HG03571 (cell line): ENCODE data around the gene ERCC2.
"Not testable (repeated sequence)": the region's sequence is repeated elsewhere in the genome, so short reads cannot be mapped to it uniquely, and the experiment has no call there.

Experiments
- ATAC-seq: cut with Tn5 transposase; IDR thresholded peaks from one replicate; pipeline ENCODE4 v1.9.1; 2021; ENCODE audit not compliant: unreplicated experiment

The ERCC2 gene

DNA sequence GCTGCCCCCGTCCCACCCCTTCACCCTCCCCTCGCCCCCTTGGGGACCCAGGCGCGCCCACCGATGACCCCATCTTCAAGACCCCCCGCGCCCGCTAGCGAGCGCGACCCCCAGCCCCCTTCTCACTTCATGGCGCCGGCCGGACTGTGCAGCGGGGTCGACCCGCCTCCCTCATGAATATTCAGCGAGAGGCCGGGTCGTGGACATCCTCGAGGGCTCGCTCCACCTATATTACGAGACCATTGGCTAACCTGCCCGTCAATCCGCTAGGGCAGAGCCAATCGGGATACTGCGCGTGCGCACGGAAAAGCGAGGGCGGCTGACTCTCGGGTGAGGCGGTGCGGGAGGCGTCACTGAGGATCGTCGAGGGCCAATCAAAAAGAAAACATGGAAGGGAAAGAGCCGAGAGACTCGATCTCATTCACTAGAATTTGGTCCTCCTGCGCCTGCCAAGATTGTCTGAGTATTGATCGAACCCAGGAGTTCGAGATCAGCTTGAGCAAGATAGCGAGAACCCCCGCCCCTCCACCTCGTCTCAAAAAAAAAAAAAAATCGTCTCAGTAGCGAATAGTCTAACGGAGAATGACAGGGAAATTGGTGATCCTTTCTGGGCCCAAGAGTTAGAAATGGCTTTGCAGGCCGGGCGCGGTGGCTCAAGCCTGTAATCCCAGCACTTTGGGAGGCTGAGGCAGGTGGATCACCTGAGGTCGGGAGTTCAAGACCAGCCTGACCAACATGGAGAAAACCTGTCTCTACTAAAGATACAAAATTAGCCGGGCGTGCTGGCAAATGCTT lies at the start of gene ERCC2:
TSS of gene ERCC2 (minus strand) at position 164 of the 795 bp plus-strand sequence. CDS start at position 131, 33 bp downstream.
- ATAC-seq: peak; percentile 88

DNA sequence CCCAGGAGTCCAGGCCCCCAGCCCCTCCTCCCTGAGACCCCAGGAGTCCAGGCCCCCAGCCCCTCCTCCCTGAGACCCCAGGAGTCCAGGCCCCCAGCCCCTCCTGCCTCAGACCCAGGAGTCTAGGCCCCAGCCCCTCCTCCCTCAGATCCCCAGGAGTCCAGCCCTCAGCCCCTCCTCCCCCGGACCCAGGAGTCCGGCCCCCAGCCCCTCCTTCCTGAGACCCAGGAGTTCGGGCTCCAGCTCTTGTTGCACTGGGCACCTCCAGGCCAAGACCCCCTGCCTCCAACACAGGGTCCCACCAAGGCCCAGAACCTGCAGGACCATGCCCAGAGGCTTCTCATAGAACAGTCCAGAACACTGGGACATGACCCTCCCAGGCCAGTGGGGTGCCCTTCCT lies 49.5 kb upstream of the ERCC2 start:
- no peak for ATAC-seq

DNA sequence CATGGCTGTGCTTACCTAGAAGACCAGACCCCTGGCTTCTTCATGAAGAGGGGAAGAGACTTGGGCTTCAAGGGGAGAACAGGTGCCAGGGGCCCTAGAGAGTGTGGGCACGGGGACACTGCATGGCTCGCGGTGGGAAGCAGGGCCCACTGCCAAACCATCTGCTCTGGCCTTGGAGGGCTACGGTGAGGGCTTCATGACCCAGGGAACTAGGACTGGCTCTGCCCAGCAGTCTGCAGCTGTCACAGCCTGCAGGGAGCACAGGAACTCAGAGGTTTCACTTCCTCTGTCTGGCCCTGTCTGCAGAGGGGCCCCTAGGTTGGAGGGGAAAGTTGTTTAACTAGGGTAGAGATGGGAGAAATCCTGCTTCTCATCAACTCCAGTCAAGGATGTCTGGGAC lies 49.0 kb upstream of the ERCC2 start:
- peak; percentile 38 for ATAC-seq

DNA sequence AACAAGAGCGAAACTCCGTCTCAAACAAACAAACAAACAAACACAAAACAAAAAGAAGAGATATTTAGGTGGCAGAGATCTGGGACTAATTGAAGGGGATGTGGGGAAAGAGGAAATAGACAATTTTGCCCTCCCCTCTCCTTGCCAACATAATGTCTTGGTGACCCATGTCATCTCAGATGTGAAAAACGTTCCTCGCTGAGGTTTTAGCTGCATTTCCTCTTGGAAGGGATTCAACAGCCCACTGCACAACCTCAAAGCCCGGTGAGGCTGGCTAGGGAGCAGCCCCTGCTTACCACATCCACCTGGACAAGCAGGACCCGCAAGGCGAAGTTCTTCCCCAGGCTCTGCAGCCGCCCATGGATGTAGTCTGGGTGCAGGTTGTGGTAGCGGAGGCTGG lies 48.4 kb upstream of the ERCC2 start:
- ATAC-seq: no peak

DNA sequence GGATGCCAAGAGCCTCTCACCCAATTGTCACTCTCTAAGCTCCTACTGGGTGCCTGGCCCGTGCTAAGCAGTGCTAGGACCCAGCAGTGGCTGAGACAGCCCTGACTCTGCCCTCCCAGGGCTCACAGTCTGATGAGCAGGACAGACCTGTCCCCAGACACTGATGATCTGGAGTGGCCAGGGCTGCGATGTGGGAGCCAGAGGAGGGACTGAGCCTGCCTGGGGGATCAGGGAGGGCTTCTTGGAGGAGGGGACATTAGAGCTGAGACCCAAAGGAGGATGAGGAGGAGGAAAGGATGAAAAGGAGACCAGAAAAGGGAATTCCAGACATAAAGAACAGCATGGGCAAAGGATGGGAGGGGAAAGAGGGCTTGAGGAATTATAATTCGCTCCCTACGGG lies 46.8 kb upstream of the ERCC2 start:
- no peak for ATAC-seq

DNA sequence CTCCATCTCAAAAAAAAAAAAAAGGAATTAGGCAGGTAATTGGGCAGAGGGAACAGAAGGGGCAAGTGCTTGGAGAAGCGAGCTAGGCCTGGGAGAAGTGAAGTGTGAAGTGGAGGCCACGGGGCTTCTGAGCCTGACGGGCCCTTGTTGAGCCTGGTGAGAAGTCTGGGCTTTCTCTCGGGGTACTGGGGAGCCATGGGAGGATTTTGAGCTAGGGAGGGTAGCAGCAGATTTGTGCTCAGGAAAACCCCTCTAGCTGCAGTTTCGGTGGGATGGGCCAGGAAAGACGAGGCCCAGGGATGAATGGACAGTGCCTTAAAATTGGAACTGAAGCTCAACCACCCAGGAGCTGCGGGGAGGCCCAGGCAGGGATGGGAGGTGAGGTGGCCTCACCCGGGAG lies 44.1 kb upstream of the ERCC2 start:
- no peak for ATAC-seq

DNA sequence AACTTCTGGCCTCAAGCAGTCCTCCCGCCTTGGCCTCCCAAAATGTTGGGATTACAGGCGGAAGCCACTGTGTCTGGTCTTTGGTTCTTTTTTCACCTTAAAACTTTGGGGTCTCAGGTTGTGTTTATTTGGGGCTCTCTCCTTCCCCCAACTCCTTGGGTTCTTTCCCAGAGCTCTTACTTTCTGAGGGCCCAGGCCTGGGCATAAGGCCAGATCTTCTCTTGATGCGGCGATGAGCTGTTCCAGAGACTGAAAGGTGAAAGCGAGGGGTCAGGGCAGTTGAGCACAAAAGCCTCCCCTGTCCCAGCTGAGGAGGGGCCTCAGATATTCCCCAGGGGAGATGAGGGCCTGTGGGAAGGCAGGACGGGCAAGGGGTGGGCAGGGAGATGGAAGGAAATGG lies 43.1 kb upstream of the ERCC2 start:
- no peak for ATAC-seq

DNA sequence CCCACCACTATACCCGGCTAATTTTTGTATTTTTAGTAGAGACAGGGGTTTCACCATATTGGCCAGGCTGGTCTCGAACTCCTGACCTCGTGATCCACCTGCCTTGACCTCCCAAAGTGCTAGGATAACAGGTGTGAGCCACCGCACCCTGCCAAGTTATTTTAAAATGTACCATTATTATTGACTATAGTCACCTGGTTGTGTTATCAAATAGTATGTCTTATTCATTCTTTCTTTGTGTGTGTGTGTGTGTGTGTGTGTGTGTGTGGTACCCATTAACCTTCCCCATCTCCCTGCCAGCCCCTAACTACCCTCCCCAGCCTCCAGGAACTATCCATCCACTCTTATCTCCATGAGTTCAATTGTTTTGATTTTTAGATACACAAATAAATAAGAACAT lies 40.0 kb upstream of the ERCC2 start:
- ATAC-seq: not testable (repeated sequence)

DNA sequence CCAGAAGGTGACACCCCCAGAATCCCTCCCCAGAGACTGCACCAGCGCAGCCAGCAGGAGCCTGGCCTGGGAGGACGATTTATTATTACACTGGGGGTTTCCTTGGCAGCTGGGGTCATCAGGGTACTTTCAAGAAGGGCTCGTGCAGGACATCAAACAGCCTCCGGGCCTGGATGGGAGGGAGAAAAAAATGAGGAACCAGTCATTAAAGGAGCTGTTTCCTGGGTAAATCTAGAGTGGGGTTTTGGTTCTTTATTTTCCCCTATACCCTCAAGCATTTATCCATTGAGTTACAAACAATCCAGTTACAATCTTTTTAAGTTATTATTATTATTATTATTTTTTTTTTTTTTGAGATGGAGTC lies 39.2 kb upstream of the ERCC2 start:
- no peak for ATAC-seq

DNA sequence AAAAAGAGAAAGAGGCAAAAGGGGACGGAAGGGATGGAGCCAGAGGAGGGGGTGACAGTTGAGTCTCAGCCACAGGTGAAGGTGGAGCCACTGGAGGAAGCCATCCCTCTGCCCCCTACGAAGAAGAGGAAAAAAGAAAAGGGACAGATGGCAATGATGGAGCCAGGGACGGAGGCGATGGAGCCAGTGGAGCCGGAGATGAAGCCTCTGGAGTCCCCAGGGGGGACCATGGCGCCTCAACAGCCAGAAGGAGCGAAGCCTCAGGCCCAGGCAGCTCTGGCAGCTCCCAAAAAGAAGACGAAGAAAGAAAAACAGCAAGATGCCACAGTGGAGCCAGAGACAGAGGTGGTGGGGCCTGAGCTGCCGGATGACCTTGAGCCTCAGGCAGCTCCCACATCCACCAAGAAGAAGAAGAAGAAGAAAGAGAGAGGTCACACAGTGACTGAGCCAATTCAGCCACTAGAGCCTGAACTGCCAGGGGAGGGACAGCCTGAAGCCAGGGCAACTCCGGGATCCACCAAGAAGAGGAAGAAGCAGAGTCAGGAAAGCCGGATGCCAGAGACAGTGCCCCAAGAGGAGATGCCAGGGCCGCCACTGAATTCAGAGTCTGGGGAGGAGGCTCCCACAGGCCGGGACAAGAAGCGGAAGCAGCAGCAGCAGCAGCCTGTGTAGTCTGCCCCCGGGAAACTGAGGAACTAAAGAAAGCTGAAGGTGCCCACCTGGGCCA lies 38.6 kb upstream of the ERCC2 start:
- ATAC-seq: no peak

DNA sequence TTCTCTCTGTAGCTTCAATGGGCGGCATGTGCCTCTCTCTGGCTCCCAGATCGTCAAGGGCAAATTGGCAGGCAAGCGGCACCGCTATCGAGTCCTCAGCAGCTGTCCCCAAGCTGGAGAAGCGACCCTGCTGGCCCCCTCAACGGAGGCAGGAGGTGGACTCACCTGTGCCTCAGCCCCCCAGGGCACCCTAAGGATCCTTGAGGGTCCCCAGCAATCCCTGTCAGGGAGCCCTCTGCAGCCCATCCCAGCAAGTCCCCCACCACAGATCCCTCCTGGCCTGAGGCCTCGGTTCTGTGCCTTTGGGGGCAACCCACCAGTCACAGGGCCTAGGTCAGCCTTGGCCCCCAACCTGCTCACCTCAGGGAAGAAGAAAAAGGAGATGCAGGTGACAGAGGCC lies 37.7 kb upstream of the ERCC2 start:
- ATAC-seq: no peak

DNA sequence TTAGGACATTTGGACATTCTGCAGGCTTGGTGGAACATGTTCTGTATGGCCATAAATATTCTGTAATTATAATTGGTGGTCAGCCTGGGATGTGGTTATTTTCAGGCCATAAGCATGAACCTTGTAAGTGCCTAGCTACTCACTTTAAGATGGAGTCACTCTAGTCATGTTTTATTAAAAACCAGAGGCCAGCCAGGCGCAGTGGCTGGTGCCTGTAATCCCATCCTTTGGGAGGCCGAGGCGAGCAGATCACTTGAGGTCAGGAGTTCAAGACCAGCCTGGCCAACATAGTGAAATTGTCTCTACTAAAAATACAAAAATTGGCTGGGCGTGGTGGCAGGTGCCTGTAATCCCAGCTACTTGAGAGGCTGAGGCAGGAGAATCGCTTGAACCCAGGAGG lies 37.2 kb upstream of the ERCC2 start:
- not testable (repeated sequence) for ATAC-seq

DNA sequence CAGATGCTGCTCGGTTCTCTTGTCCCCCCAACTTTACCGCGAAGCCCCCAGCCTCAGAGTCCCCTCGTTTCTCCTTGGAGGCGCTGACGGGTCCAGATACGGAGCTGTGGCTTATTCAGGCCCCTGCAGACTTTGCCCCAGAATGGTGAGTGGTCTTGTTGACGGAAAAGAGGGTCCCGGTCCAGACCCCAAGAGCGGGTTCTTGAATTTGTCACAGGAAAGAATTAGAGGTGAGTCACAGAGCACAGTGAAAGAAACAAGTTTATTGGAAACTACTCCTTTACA lies 36.7 kb upstream of the ERCC2 start:
- ATAC-seq: no peak

DNA sequence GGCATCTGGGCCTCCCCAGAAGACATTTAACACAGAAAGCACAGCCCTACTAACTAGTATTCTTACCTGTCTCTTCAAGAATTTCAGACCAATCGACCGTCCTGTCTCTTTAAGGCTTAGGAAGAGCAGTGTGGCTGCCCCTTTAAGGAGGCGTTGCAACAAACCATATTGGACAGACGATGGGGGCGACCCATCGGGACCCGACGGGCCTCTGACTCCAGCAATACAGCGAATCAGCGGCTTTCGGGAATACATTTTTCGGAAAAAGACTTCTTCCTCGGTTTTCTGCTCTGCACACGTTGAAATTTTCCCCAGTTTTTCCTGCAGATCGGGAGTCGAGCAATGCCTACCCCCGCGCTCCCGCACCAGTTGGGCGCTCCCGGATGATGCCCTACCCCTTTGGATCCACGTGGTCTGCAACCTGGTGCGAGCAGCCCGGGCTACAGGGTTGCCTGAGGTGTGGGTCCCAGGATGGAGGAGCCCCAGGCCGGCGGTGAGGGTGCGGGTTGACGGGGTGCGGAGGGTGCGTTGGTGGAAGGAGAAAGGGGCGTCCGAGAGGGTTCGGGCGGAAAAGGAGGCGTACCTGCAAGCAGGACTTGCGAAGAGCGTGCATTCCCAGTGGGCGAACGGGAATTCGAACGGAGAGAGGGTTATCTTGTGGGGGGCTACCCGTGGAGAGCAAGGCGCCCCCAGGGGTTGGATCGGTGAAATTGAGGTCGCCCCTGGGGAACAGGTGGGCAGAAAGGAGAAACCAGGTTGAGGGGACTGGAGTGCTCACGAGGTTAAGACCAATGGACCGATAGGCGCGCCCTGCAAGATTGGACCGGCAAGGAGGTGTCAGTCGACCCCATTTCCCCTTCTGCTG lies 36.1 kb upstream of the ERCC2 start, which contains the start of gene POLR1G:
TSS of gene POLR1G (plus strand) at position 419 of the 865 bp plus-strand sequence. CDS start at position 472, 53 bp downstream.
- ATAC-seq: peak; percentile 64

DNA sequence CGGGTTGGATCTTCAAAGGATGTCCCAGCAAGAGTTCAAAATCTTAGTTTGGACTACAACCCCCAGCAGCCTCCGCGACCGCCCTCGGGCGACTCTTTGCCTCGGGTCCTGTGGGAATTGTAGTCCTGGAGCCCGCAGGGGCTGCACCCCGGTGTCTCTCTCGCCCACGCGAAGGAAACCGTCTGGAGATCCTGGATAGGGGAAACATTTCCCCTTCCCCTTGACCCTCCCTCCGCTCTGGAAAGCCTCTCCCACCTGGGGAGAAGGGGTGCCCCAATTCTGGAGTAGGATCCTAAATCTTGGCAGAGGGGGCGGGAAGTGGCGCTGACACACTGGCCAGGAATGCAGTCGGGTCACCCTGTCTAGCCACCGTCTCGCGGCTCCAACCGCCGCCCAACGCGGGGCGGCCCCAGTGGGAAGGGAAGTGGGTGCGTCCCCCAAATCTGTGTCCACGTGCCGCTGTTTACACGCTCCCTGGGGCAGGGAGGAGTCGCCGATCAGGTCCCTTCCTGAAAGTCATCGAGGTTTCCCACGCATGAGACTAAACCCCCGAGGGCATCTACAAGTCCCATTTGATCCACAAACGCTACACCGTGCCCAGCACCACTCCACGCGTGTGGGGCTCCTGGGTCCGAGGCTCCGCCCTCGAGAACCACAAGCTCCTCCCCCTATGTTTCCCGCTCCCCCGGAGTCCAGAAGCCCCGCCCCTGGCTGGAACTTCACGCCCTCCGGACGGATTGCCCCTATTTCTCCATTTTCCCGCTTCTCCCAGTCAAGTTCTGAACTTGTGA lies 35.3 kb upstream of the ERCC2 start:
- ATAC-seq: peak; percentile 36

DNA sequence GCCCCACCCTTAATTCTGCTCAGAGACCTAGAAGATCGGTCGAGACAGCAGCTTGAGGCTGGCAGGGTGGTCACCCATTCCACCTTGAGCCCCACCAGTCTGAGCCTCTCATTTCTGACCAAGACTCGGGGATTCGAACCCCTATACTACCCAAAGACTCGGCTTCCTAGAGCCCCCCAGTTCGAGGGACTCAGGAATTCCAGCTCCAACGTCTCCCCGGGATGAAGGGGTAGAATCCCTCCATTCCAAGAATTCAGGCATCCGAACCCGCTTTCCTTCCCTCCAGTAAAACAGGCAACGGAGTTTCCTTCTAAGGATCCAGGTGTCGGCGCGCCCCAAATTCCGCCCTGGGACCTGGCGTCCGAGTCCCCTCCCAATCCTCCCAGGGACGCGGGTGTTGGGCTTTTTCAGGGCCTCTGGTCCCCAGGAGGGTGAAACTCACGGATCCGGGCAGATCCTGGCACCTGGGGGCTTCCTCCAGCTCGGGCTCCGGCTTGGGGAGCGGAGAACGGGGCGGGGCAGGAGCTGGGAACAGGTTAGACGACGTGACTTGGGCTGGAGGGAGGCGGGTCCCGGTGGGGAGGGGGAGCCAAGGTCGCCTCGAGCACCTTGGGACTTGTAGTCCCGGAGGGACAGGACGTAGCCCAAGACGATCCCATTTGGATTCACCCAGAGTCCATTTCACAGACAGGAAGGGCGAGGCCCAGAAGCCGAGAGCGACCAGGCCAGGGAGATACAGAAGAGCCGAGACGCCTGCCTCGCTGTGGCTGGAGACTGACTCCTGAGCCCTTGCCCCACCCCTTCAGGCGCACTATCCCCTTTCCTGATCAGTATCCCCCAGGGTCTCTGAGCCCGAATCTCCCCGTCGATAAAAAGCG lies 34.4 kb upstream of the ERCC2 start, which contains the start of gene PPP1R13L:
TSS of gene PPP1R13L (minus strand) at position 513 of the 878 bp plus-strand sequence. CDS start 6,751 bp downstream, outside the sequence.
- ATAC-seq: no peak

DNA sequence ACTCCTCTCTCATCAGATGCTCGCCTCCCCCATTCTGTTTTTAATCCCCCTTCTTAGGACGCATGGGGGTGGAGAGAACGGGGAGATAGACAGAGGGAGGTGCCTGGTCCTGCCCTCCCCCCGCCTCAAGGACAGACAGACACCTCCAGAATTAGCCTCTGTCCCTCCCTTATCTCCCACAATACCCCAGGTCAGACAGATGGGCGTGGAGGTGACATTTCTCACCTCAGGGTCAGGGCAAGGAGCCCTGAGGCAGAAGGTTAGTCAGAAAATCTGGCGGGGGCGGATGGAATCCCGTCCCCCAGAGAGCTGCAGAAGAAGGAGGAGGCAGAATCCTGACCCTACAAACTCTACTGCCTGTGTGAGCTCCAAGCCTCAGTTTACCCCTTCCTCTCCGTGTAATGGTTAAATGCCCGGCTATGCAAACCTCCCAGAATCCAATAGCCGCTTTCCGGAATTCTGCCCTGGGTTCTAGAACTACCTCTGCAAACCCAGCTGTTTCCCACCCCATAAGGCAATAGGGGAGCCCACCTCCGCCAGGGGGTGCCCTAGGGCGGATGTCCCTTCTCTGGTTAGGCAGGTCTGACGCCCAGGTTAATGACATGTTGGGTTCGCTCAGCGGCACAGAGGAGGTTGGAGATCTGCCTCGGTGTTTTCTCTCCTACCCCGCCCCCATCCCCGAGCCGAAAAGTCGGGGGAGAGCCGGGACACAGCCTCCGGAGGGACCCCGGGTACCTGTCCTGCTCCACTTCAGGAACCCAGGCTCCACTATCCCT lies 33.6 kb upstream of the ERCC2 start:
- no peak for ATAC-seq

DNA sequence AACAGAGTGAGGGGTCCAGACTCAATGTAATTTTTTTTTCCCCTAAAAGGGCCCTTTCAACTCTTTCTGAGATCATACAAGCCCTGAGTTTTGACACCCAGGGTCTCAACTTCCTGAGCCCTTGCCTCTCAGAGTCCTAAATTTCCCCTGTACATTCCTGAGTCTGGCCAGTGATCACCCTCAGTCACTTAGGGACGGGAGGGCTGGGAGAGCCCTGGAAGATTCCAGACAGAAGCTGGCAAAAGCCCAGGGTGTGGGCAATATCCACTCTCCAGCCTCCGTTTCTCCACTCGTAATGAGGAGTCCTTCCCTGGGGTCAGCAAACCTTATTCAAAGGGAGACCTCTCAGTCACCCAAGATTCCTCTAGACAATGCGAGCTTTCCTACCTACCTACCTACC lies 32.9 kb upstream of the ERCC2 start:
- no peak for ATAC-seq
